Daoy (cell line): Measurements from ENCODE around the gene TNNI2. TPM values are rescaled to one million over a fixed set of nuclear protein-coding genes. Genes with fewer than 3 reads are reported as not detected.
A peak's percentile ranks its signal among the peaks of the same experiment; 100 is the strongest.
"Not testable (repeated sequence)": the region's sequence is repeated elsewhere in the genome, so short reads cannot be mapped to it uniquely, and the experiment has no call there.

Experiments used
- DNase-seq: peaks from one replicate; pipeline ENCODE4 v3.0.0-alpha.2; 2015; ENCODE audit warnings: low read depth
- total RNA-seq: library from RNA; depleted of rRNA; stranded (reverse); fragments of >200 nt; shearing (Covaris generic); gene quantifications from 2 replicates; pipeline ENCODE4 v1.2.3, GENCODE V29; 2014

TNNI2 gene
- total RNA-seq, 1 experiment from 2014 or later, result not detected

DNA sequence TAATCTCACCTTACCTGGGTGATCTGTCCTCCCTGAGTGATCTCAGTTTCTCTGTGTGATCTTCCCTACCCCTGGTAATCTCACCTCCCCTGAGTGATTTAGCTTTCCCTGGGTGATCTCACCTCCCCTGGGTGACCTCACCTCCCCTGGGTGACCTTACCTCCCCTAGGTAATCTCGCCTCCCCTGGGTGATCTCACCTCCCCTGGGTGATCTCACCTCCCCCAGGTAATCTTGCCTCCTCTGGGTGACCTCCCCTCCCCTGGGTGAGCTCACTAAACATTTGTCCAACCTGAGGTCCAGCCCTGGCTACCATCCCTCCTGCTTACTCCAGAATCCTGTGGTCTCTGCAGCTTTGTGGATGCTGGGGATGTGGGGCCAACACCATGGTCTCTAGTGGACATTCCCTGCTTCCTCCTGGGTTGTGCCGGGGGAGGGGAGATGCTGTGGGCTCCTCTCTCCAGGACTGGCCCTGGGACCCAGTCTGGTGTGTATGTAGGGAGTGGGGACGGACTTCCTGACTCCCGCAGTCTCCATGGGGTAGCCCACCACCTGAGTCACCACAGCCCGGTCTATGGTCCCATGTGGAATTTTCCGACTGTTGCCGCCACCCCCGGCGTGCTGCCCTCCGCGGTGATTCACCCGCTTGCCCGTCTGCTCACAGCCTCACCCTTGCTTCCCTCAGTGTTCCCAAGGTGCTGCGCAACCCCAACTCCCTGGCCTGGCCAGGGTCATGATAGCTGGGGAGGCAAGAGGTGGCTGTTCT is 24.0 kb downstream of the TNNI2 start:
- DNase-seq, result peak; percentile 88

DNA sequence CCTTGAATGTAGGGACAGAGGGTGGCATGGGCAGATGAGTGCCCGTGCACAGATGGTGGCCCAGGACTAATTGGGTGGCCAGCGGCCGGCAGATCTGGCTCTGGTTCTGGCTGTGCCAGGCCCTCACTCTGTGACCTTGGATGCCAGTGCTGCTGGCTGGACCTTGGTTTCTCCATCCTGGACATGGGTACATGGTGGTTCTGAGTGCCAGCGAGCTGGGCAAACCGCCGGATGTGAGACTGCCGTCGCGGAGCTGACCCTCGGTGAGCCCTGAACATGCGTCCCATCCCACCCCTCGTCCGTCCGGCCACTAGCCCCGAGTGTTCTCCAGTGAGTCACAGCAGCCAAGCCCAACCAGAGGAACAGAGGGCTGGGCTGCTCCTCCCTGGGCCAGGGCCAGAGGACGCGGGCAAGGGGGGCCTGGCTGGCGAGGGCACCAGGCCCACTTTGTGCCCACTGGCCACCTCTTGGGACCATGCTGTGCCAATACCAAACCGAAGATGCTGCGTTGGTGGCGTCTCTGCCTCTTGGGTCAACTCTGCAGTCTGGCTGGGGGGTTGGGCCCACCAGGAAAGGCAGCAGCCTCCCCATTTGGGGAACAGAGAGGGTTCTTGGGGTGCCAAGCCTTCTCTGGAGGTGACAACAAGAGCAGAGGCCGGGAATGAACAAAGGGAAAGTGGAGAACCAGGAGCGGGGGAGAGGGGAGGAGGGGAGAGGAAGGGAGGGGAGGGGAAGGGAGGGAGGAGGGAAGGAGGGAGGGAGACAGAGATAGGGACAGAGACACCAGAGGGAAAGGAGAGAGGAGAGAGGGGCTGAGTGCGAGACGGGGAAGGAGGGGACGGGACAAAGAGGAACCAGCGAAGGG is 24.8 kb downstream of the TNNI2 start:
- peak; percentile 83 for DNase-seq

DNA sequence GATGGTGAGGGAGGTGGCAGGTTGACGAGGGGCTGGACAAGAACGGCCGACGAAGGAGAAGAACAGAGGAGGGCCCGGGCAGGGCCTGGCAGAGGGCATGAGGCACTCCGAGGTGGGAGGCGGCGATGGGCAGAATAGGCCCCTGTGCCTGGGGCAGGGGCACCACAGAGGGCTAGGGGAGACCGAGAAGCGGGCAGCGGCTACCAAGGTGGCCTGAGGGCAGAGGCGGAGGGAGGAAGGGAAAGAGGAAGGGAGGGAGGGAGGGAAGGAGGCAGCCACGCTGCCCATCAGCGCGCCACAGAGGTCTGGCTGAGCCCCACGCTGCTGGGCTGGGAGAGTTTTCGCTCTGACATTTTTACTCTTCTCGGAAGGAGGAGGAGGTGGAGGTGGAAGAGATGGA is 25.4 kb downstream of the TNNI2 start:
- DNase-seq, result no peak

DNA sequence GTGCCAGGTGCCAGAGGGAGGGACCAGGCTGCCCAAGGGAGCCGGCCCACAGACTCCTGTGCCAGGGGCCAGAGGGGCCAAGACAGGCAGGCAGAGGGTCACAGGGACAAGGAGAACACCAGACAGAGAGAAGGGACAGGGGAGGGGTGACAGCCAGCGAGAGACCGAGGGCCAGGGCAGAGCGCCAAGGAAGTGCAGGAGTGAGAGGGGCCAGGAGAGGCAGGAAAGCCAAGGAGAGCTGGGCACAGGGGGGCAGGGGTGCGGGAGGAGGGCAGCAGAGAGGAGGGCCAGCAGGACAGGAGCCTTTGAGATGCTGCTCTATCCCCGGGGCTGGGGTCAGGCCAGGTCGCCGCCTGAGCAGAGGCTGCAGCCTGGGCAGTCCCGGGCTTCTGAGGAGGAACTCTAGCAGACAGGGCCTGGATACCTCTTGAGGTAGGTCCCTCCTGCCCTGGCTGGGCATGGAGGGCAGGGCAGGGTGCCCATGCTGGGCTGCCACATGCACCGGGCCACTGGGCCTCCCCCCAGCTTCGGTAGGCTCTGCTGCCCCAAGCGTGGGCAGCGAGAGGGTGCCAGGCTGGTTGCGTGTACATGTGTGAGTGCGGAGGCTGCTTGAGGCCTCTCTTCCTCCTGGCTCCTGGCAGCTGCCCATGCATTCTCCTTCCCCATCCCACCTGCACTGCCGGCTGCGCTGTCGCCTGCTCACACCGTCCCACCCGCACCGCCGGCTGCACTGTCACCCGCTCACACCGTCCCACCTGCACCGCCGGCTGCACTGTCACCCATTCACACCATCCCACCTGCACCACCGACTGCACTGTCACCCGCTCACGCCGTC is 26.3 kb downstream of the TNNI2 start:
- no peak for DNase-seq

DNA sequence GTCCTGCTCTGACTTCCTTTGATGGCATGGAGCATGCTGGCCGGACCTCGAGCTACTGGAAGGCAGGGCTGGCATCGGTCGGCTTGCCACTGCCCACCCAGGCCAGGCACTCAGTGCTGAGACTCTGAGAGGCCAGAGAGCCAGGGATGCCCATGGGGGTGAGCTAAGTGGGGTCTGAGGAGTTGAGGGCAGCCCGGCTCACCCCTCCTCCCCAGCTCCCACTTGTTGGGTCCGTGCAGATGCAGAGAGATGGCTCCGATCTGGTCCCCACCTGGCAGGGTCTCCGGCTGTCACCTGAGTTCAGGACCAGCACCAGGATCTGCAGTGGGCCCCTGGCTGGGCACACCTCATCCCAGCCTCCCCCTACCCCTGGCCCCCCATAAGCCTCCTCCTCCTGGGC is 27.4 kb downstream of the TNNI2 start:
- no peak for DNase-seq

DNA sequence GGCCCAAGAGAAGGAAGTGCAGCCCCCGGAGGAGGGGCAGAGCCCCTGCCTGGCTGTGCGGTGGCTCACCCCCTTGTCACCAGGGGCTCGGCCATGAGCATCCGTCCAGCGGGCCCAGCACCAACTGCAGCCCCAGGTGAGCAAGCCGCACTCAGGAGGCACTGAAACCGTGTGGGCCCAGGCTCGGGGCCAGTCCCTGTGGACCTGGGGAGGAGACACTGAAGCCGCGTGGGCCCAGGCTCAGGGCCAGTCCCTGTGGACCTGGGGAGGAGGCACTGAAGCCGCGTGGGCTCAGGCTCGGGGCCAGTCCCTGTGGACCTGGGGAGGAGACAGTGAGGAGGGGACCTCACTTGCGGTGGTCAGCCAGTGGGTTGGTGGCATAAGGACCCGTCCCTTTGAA is 28.0 kb downstream of the TNNI2 start:
- no peak for DNase-seq

DNA sequence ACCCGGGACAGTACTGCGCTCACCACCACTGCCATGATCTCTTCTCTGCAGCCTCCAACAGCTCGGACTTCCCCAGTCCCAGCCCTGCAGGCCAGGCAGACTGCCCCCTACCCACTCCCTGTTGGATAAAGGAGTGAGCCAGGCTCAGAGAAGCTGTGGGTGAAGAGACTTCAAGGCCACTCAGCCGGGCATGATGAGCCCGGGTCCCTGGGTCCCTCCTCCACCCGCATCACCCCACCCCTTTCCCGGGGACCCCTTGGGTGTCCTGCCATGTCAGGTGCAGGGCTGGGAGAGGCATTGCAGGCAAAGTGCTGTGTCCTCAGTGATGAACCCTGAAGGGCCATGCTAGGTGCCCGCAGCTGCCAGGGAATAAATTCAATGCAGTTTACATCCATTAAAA is 28.6 kb downstream of the TNNI2 start:
- no peak for DNase-seq

DNA sequence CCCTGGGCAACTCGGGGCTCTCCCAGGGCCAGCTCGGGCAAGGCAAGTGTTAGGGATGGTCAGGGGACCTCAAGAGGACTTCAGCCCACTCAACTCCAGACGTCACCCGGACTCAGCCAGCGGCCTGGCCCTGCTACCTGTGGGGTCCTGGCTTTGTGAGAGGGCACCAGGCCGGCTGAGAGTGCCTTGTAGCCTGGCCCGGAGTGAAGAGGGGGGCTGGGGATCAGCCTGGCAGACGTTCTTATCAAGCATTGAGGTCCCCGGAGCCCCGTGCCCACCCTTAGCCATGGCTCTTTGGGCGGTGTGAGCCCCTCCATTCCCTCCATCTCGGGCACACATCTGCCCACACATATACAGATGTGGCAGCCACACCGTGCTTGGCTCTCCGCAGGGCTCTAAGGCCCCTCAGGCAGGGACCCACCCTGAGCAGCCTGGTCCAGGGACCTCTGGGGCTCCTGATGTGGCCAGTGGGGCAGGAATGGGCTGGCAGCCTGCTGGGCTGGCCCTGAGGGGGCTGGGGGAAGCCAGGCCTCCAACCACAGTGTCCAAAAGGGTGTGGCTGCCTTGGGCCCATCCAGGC is 29.4 kb downstream of the TNNI2 start:
- no peak for DNase-seq

DNA sequence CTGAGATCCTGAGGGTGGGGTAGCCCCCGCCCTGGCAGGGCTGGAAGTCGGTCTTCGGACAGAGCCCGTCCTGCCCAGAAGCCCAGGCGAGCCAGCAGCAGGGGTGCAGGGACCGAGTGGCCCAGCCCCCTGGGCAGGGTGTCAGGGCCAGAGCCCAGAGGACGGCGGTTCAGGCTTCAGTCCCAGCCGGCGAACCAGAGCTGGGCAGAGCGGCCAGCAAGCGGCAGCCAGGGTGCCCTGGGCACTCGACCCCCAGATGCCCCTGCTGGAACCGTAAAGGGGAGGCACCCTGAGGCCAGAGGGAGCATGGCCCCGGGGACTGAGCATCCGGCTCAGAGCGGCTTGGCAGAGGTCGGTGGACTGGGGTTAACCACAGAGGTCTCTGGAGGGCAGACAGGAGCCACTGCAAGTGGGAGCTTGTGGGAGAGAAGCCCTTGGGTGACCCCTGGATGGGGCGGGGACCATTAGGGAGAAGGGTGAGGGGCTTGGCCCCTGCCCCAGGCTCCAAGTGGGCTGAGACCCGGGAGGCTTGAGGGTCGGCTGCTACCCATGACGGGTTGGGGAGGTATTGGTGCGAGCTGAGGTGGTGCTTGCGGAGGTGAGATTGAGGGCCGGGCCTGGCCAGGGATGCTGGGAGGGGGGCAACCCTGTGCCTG is 30.0 kb downstream of the TNNI2 start:
- no peak for DNase-seq

DNA sequence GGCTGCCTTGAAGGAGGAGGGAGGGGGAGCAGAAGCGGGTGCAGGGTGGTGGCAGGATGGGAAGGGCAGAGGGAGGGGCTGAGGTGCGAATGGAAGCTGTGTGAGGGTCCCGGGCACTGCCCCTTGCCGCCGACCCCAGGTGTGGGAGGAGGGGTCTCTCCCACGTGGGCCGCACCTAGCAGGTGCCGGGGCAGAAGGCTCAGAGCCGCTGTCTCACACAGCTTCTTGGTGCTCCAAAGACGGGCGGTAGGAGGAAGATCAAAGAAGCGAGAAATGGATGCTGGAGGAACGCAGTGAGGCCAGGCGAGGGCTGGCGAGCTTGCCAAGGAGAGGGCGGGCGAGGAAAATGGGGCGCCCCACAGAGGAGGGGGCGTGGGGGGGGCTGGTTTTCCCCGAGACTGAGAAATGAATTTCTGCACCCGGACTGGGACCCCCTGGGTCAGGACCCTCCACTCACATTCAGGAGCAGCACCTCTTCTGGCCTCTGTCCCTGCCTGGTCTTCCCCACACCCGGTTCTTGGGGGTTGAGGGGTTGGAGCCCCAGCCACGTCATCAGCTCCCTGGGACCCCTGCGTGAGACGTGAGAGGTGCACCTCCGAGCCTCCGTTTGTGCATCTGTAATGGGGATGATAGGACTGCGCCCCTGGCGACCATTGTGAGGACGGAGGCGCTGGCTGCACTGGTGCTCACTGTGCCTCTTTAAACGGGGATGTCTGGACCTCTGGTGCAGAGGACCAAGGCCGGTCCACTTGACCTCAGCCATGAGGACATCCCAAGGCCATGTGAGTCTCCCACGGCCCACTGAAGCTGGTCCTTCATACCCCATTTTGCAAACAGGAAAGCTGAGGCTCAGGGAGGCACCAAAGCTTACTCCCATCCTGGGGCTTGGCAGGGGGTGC is 30.9 kb downstream of the TNNI2 start:
- DNase-seq, result no peak

DNA sequence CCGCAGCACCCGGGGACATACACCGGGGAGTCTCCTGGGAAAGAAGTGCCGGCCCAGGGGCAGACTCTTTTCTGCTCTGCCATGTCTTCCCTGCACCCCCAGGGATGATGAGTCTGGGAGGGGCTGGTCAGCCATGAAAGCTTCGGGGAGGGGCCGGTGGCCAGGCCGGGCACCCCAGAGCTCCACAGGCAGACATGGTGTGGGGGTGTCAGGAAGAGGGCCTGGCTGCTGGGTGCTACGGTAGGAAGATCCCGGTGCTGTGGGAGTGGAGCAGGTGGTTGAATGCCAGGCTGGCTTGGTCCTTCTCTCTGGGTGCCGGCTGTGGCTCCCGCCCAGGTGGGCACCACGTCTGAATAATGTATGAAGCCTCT is 31.5 kb downstream of the TNNI2 start:
- no peak for DNase-seq

DNA sequence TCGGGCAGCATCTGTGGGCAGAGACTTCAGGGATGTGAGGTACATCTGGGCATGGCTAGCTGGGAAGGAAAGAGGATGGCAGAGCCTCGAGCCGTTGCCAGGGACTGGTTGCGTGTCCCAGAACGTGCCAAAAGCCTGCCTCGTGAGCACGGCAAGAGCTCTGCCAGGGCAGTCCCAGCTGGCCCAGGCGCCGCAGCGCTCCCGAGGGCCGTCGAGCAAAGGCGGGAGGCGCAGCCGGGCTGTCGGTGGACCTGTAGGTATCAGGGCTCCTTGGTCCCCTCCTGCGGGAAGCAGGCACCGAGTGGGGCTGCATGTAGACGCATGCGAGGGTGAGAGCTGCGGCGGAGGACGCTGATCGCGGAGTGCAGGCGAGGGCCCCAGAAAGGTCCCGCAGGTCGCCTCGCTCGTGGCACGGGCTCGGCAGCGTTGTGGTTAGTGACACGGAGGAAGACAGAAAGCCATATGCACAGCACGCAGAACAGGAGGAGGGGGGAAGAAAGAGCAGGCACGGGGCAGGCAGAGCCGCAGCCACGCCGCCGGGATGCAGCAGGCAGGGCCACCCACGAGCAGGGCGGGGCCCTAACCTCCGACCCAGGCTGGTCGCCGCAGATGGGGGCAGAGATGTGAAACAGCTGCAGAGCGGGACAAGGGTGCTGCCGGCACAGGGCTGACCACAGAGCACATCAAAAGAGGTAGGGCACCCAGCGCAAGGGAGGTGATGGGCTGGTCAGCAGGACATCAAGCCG is 32.1 kb downstream of the TNNI2 start:
- no peak for DNase-seq

DNA sequence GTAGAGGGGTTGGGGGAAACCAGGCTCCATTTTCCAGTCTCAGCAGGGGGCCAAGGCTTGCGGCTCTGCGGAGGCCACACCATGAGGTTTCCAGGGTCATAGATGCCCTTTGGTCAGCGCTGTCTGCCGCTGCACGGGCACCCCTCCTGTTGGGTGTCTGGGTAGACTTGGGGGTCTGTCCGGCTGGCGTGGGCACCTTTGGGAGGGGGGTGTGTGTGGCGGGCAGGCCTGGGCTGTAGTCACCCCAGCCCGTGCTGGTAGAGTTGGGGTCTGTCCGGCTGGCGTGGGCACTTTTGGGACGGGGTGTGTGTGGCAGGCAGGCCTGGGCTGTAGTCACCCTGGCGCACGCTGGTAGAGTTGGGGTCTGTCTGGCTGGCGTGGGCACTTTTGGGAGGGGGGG is 32.8 kb downstream of the TNNI2 start:
- DNase-seq, result no peak

DNA sequence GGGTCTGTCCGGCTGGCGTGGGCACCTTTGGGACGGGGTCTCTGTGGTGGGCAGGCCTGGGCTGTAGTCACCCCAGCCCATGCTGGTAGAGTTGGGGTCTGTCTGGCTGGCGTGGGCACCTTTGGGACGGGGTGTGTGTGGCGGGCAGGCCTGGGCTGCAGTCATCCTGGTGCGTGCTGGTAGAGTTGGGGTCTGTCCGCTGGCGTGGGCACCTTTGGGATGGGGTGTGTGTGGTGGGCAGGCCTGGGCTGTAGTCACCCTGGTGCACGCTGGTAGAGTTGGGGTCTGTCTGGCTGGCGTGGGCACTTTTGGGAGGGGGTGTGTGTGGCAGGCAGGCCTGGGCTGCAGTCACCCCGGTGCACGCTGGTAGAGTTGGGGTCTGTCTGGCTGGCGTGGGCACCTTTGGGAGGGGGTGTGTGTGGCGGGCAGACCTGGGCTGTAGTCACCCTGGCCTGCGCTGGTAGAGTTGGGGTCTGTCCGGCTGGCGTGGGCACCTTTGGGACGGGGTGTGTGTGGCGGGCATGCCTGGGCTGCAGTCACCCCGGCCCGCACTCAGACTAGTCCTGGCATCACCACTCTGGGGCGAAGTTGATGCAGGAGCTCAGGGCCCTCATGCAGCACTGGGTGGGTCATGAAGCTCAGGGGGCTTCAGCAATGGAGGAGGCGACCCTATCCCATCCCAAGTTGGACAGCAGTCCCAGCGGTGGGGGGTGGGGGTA is 33.6 kb downstream of the TNNI2 start:
- DNase-seq, result no peak

DNA sequence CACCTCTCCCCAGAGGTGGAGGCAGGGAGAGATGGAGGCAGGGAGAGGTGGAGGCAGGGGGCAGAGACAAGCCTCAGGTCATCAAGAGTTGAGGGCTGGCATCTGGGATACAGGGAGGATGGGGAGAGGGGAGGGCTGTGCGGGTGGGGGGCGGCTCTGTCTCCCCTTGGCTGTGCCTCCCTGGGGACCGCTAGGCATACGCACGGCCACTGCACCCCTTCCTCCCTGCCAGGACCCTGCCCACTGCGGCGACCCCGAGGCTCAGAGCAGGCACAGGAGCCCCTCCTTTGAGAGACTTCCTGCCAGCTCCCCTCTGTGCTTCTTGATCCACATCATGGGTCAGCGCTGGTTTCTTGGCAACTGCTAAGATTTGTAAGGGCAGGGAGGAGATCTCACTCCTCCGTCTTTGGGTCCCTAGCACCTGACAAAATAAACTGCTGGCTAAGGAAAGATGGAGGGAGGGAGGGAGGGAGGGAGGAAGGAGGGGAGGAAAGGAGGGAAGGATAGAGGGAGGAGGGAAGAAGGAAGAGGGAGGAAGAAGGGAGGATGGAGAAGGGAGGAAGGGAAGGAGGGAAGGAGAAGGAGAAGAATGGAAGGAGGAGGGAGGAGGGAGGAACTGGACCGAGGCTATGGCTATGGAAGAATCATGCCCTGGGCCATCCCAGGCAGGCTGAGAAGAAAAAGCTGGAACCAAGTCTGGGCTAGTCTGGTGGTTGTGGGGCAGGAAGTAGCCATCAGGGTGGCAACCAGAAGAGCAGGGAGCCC is 34.4 kb downstream of the TNNI2 start:
- no peak for DNase-seq

DNA sequence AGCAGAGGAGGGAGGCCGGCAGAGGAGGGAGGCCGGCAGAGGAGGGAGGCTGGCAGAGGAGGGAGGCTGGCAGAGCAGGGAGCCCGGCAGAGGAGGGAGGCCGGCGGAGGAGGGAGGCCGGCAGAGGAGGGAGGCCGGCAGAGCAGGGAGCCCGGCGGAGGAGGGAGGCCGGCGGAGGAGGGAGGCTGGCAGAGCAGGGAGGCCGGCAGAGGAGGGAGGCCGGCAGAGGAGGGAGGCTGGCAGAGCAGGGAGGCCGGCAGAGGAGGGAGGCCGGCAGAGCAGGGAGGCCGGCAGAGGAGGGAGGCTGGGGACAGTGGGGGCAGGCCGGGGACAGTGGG is 35.0 kb downstream of the TNNI2 start:
- not testable (repeated sequence) for DNase-seq

DNA sequence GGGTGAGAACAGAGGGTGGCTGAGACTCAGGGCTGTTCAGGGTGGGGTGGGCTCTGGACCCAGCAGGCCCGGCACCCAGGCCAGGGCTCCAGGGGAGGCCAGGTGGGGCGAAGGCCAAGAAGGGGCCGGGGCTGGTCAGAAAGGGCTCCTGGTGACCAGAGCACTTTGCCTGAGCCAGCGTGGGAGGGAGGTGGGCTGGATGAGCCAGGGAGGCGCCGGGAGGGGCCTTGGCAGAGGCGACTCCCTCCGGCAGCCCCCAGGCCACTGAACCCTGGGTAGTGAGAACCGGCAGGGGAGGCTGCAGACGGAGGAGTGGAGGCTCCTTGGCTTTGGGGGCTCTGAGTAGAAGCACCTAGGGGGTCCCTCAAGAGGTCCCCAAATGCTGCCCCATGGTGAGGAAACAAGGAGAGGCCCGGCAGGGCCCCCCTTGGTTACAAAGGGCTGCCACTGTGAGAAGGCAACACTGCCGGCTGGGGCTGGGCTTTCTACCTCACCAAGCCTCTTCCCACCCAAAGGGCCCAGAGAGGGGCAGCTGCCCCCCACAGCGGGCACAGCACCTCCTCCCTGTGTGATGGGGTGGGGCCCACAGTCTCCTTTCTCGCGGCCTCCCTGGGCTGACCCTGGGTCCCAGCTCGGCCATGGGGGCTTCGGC is 35.8 kb downstream of the TNNI2 start:
- not testable (repeated sequence) for DNase-seq
